BE2C (cell line): ENCODE measurements around the gene CCDC68.
A peak's percentile ranks its signal among the peaks of the same experiment; 100 is the strongest.

Experiments
- DNase-seq: peaks from one replicate; pipeline ENCODE4 v3.0.0-alpha.2; 2020
- H3K27me3 ChIP-seq: fragments of 250-450 bp; sonication (Bioruptor Pico); 2 replicates; pipeline ENCODE4 v1.5.1; 2020; ENCODE audit warnings: mild to moderate bottlenecking
- H3K36me3 ChIP-seq: fragments of 250-450 bp; sonication (Bioruptor Pico); 2 replicates; pipeline ENCODE4 v1.5.1; 2020; ENCODE audit warnings: mild to moderate bottlenecking
- H3K4me1 ChIP-seq: fragments of 250-450 bp; sonication (Bioruptor Pico); 2 replicates; pipeline ENCODE4 v1.5.1; 2020
- H3K4me3 ChIP-seq: 2 replicates; pipeline ENCODE4 v1.5.1; 2011; ENCODE audit warnings: low read depth, low read length
- H3K9me3 ChIP-seq: fragments of 250-450 bp; sonication (Bioruptor Pico); 2 replicates; pipeline ENCODE4 v1.5.1; 2020
- CTCF ChIP-seq: IDR thresholded peaks from 2 replicates; pipeline ENCODE4 v1.5.1; 2012; ENCODE audit warnings: mild to moderate bottlenecking, low read depth, low read length

CCDC68 gene

GRCh38 chr18:54932472-54932871 is 26.8 kb downstream of the CCDC68 start:
- Histone ChIP-seq H3K9me3 (no peaks in the 10 kb centered on the region), H3K36me3 (no peaks in the 10 kb centered on the region), H3K27me3 (no peaks in the 10 kb centered on the region), H3K4me3 (no peak overlapping the region), H3K4me1 (no peaks in the 10 kb centered on the region)
- DNase-seq = no peak
- no peak for TF ChIP-seq CTCF

- Histone ChIP-seq H3K27me3 (no peaks in the 10 kb centered on the region), H3K9me3 (no peaks in the 10 kb centered on the region)
These were observed 28.1 kb downstream of the CCDC68 start for GRCh38 chr18:54931152-54931551.

GRCh38 chr18:54928236-54928635 is 31.0 kb downstream of the CCDC68 start:
- no peaks in the 10 kb centered on the region for H3K36me3 ChIP-seq
- no peak for DNase-seq
- no peaks in the 10 kb centered on the region for H3K4me1 ChIP-seq
- no peaks in the 10 kb centered on the region for H3K9me3 ChIP-seq
- H3K4me3 ChIP-seq = no peak overlapping the region
- no peak for TF ChIP-seq CTCF
- H3K27me3 ChIP-seq = no peaks in the 10 kb centered on the region

More at GRCh38 chr18:54931152-54931551, 28.1 kb downstream of the CCDC68 start:
- TF ChIP-seq CTCF = peak; percentile 16; the same call in 1 of the 2 replicates
- Histone ChIP-seq H3K4me1 (no peaks in the 10 kb centered on the region), H3K36me3 (no peaks in the 10 kb centered on the region), H3K4me3 (no peak overlapping the region)
- DNase-seq = no peak

- no peaks in the 10 kb centered on the region for H3K36me3 ChIP-seq
- H3K4me3 ChIP-seq = no peak overlapping the region
- H3K4me1 ChIP-seq = no peaks in the 10 kb centered on the region
- DNase-seq = no peak
- no peaks in the 10 kb centered on the region for H3K9me3 ChIP-seq
- no peak for TF ChIP-seq CTCF
- H3K27me3 ChIP-seq = no peaks in the 10 kb centered on the region
These were observed 32.5 kb downstream of the CCDC68 start for GRCh38 chr18:54926593-54927325.

- H3K9me3 ChIP-seq = no peaks in the 10 kb centered on the region
- no peak for TF ChIP-seq CTCF
- no peak overlapping the region for H3K4me3 ChIP-seq
- H3K36me3 ChIP-seq = no peaks in the 10 kb centered on the region
- H3K4me1 ChIP-seq = no peaks in the 10 kb centered on the region
- no peak for DNase-seq
- H3K27me3 ChIP-seq = no peaks in the 10 kb centered on the region
These were observed 34.3 kb downstream of the CCDC68 start for GRCh38 chr18:54924948-54925347.

- H3K4me1 ChIP-seq = peaks cover 4% of the 10 kb centered on the region; the same call in 1 of the 2 replicates
- no peak for TF ChIP-seq CTCF
These were observed 35.8 kb downstream of the CCDC68 start for GRCh38 chr18:54923339-54923956.

More at GRCh38 chr18:54923339-54923956, 35.8 kb downstream of the CCDC68 start:
- DNase-seq = no peak
- no peaks in the 10 kb centered on the region for H3K27me3 ChIP-seq
- no peak overlapping the region for H3K4me3 ChIP-seq
- no peaks in the 10 kb centered on the region for H3K36me3 ChIP-seq
- H3K9me3 ChIP-seq = no peaks in the 10 kb centered on the region
